ENCODE data around the gene CDKN2C.

- no peak for TF ChIP-seq SP1 (CRISPR knock-in tag; conservative IDR thresholded peaks at IDR 0.05)
- no peak for TF ChIP-seq HMGXB4 (CRISPR knock-in tag; IDR thresholded peaks at IDR 0.05)
- no peak for TF ChIP-seq AFF4 (CRISPR knock-in tag; IDR thresholded peaks at IDR 0.05; ENCODE audit: borderline replicate concordance)
Observed at GRCh38 chr1:50934838-50935237, 35.2 kb upstream of the CDKN2C start.
